ENCODE data around the gene MGAT1. TPM values are rescaled to one million over a fixed set of nuclear protein-coding genes. Genes with fewer than 3 reads are reported as not detected.

Gene MGAT1
- total RNA-seq, 1 donor from 2014 or later, result 116 TPM

- no peak overlapping the region for H3K4me3 Mint-ChIP-seq (ENCODE audit: unreplicated experiment)
- no peak for TF ChIP-seq CTCF (IDR thresholded peaks at IDR 0.05; ENCODE audit: insufficient read depth, low read depth, low read length)
- no peak for TF ChIP-seq EZH2 (IDR thresholded peaks at IDR 0.05; ENCODE audit: insufficient read depth, low read length)
These were observed 25.1 kb downstream of the MGAT1 start for GRCh38 chr5:180777475-180777874.

GRCh38 chr5:180776376-180776775 lies 26.2 kb downstream of the MGAT1 start:
- peaks cover 4% of the 10 kb centered on the region for H3K36me3 Mint-ChIP-seq (ENCODE audit: low read depth, unreplicated experiment)
- H3K27me3 Mint-ChIP-seq (ENCODE audit: low read depth, unreplicated experiment), result no peaks in the 10 kb centered on the region
- no peaks in the 10 kb centered on the region for H3K4me1 Mint-ChIP-seq (ENCODE audit: low read depth, unreplicated experiment)
- Histone ChIP-seq H3K4me3 (ENCODE audit: insufficient read depth, low read depth, low read length) (no peak overlapping the region), H4K20me1 (ENCODE audit: insufficient read depth, low read length) (no peaks in the 10 kb centered on the region), H3K9me3 (ENCODE audit: insufficient read depth, low read depth, low read length) (no peaks in the 10 kb centered on the region), H3K27ac (ENCODE audit: low read depth, low read length) (no peak overlapping the region), H3K79me2 (ENCODE audit: insufficient read depth, low read length) (no peaks in the 10 kb centered on the region), H3K27me3 (ENCODE audit: insufficient read depth, low read length) (no peaks in the 10 kb centered on the region), H3K9ac (ENCODE audit: low read length) (no peak overlapping the region), H3K4me2 (ENCODE audit: low read length) (no peak overlapping the region), H3K36me3 (ENCODE audit: insufficient read depth, low read length) (no peaks in the 10 kb centered on the region), H2AFZ (ENCODE audit: low read depth, low read length) (no peak overlapping the region), H3K4me1 (ENCODE audit: insufficient read depth, low read length) (no peaks in the 10 kb centered on the region)
- DNase-seq (ENCODE audit: low read depth) (no peak), FAIRE-seq (no peak)
- no peak overlapping the region for H3K27ac Mint-ChIP-seq (ENCODE audit: unreplicated experiment)
- H3K4me3 Mint-ChIP-seq (ENCODE audit: unreplicated experiment), result peak overlapping the region; percentile 67
- TF ChIP-seq EZH2 (IDR thresholded peaks at IDR 0.05; ENCODE audit: insufficient read depth, low read length) (no peak), CTCF (IDR thresholded peaks at IDR 0.05; ENCODE audit: insufficient read depth, low read depth, low read length) (no peak)
- H3K9me3 Mint-ChIP-seq (ENCODE audit: unreplicated experiment), result peaks cover 11% of the 10 kb centered on the region

More at GRCh38 chr5:180777475-180777874, 25.1 kb downstream of the MGAT1 start:
- no peak overlapping the region for H3K9ac ChIP-seq (ENCODE audit: low read length)
- H3K4me3 ChIP-seq (ENCODE audit: insufficient read depth, low read depth, low read length), result no peak overlapping the region
- H3K79me2 ChIP-seq (ENCODE audit: insufficient read depth, low read length), result no peaks in the 10 kb centered on the region
- H3K27ac Mint-ChIP-seq (ENCODE audit: unreplicated experiment), result no peak overlapping the region
- H3K27ac ChIP-seq (ENCODE audit: low read depth, low read length), result no peak overlapping the region
- no peak overlapping the region for H2AFZ ChIP-seq (ENCODE audit: low read depth, low read length)
- no peak for FAIRE-seq
- no peaks in the 10 kb centered on the region for H4K20me1 ChIP-seq (ENCODE audit: insufficient read depth, low read length)
- no peaks in the 10 kb centered on the region for H3K4me1 ChIP-seq (ENCODE audit: insufficient read depth, low read length)
- H3K9me3 ChIP-seq (ENCODE audit: insufficient read depth, low read depth, low read length), result no peaks in the 10 kb centered on the region
- H3K9me3 Mint-ChIP-seq (ENCODE audit: unreplicated experiment), result peaks cover 4% of the 10 kb centered on the region
- no peaks in the 10 kb centered on the region for H3K4me1 Mint-ChIP-seq (ENCODE audit: low read depth, unreplicated experiment)
- DNase-seq (ENCODE audit: low read depth), result no peak
- H3K36me3 Mint-ChIP-seq (ENCODE audit: low read depth, unreplicated experiment), result peaks cover 3% of the 10 kb centered on the region
- peaks cover 2% of the 10 kb centered on the region for H3K27me3 Mint-ChIP-seq (ENCODE audit: low read depth, unreplicated experiment)
- H3K27me3 ChIP-seq (ENCODE audit: insufficient read depth, low read length), result no peaks in the 10 kb centered on the region
- no peak overlapping the region for H3K4me2 ChIP-seq (ENCODE audit: low read length)
- no peaks in the 10 kb centered on the region for H3K36me3 ChIP-seq (ENCODE audit: insufficient read depth, low read length)

- Histone ChIP-seq H3K27me3 (ENCODE audit: insufficient read depth, low read length) (no peaks in the 10 kb centered on the region), H3K36me3 (ENCODE audit: insufficient read depth, low read length) (no peaks in the 10 kb centered on the region), H3K4me1 (ENCODE audit: insufficient read depth, low read length) (no peaks in the 10 kb centered on the region), H4K20me1 (ENCODE audit: insufficient read depth, low read length) (no peaks in the 10 kb centered on the region), H3K79me2 (ENCODE audit: insufficient read depth, low read length) (no peaks in the 10 kb centered on the region), H3K4me2 (ENCODE audit: low read length) (no peak overlapping the region), H3K27ac (ENCODE audit: low read depth, low read length) (no peak overlapping the region), H3K9ac (ENCODE audit: low read length) (no peak overlapping the region), H3K4me3 (ENCODE audit: insufficient read depth, low read depth, low read length) (no peak overlapping the region), H2AFZ (ENCODE audit: low read depth, low read length) (no peak overlapping the region), H3K9me3 (ENCODE audit: insufficient read depth, low read depth, low read length) (no peaks in the 10 kb centered on the region)
- H3K4me3 Mint-ChIP-seq (ENCODE audit: unreplicated experiment), result no peak overlapping the region
- FAIRE-seq (no peak), DNase-seq (ENCODE audit: low read depth) (no peak)
- no peak overlapping the region for H3K27ac Mint-ChIP-seq (ENCODE audit: unreplicated experiment)
- H3K4me1 Mint-ChIP-seq (ENCODE audit: low read depth, unreplicated experiment), result no peaks in the 10 kb centered on the region
- peaks cover 10% of the 10 kb centered on the region for H3K9me3 Mint-ChIP-seq (ENCODE audit: unreplicated experiment)
- H3K27me3 Mint-ChIP-seq (ENCODE audit: low read depth, unreplicated experiment), result no peaks in the 10 kb centered on the region
- H3K36me3 Mint-ChIP-seq (ENCODE audit: low read depth, unreplicated experiment), result peaks cover 4% of the 10 kb centered on the region
- TF ChIP-seq EZH2 (IDR thresholded peaks at IDR 0.05; ENCODE audit: insufficient read depth, low read length), result no peak
- TF ChIP-seq CTCF (IDR thresholded peaks at IDR 0.05; ENCODE audit: insufficient read depth, low read depth, low read length), result no peak
These were observed 27.0 kb downstream of the MGAT1 start for GRCh38 chr5:180775624-180776023.

Data from astrocyte (in vitro differentiated cells and primary cell).